H9 (cell line): ENCODE results near the gene VPS18. TPM values are rescaled to one million over a fixed set of nuclear protein-coding genes. Genes with fewer than 3 reads are reported as not detected.

Source experiments
- DNase-seq: peaks from one replicate; pipeline ENCODE4 v3.0.0-alpha.2; 2017
- H2AFZ ChIP-seq: one replicate; pipeline ENCODE4 v1.6.1; 2013; ENCODE audit warnings: mild to moderate bottlenecking, low read length, control low read depth, moderate library complexity
- H2AK5ac ChIP-seq: 2 replicates; pipeline ENCODE4 v1.6.1; 2013; ENCODE audit warnings: low read length, control low read depth, mixed read lengths; ENCODE audit not compliant: insufficient read length
- H2BK120ac ChIP-seq: one replicate; pipeline ENCODE4 v1.6.1; 2013; ENCODE audit warnings: low read depth, mild to moderate bottlenecking, low read length, control low read depth, inconsistent platforms; ENCODE audit not compliant: poor library complexity, severe bottlenecking
- H2BK12ac ChIP-seq: 2 replicates; pipeline ENCODE4 v1.6.1; 2013; ENCODE audit warnings: low read length, control low read depth, mixed read lengths, low read depth; ENCODE audit not compliant: insufficient read length
- H2BK15ac ChIP-seq: 2 replicates; pipeline ENCODE4 v1.6.1; 2013; ENCODE audit warnings: low read depth, low read length, control low read depth
- H2BK20ac ChIP-seq: one replicate; pipeline ENCODE4 v1.6.1; 2013; ENCODE audit warnings: low read depth, mild to moderate bottlenecking, low read length, control low read depth, inconsistent platforms; ENCODE audit not compliant: poor library complexity, severe bottlenecking
- H2BK5ac ChIP-seq: 2 replicates; pipeline ENCODE4 v1.6.1; 2013; ENCODE audit warnings: low read length, control low read depth, mixed read lengths; ENCODE audit not compliant: insufficient read length
- H3K14ac ChIP-seq: 2 replicates; pipeline ENCODE4 v1.6.1; 2013; ENCODE audit warnings: low read length, control low read depth; ENCODE audit not compliant: insufficient read depth
- H3K18ac ChIP-seq: 2 replicates; pipeline ENCODE4 v1.6.1; 2013; ENCODE audit warnings: low read depth, mild to moderate bottlenecking, mixed read lengths, low read length, control low read depth; ENCODE audit not compliant: insufficient read length
- H3K23ac ChIP-seq: 2 replicates; pipeline ENCODE4 v1.6.1; 2013; ENCODE audit warnings: low read length, control low read depth, mixed read lengths, low read depth; ENCODE audit not compliant: insufficient read length
- H3K23me2 ChIP-seq: 2 replicates; pipeline ENCODE4 v1.6.1; 2013; ENCODE audit warnings: low read depth, mild to moderate bottlenecking, mixed read lengths, low read length, control low read depth; ENCODE audit not compliant: insufficient read length, poor library complexity, severe bottlenecking
- H3K27ac ChIP-seq: 2 replicates; pipeline ENCODE4 v1.5.1; 2013; ENCODE audit warnings: low read length, control low read depth, mixed read lengths, low read depth; ENCODE audit not compliant: insufficient read length
- H3K27me3 ChIP-seq: 2 replicates; pipeline ENCODE4 v1.6.1; 2013; ENCODE audit warnings: low read length, control low read depth, inconsistent platforms; ENCODE audit not compliant: insufficient read depth
- H3K4ac ChIP-seq: 2 replicates; pipeline ENCODE4 v1.6.1; 2013; ENCODE audit warnings: low read depth, mild to moderate bottlenecking, control low read depth, inconsistent platforms, low read length, moderate library complexity
- H3K4me1 ChIP-seq: 2 replicates; pipeline ENCODE4 v1.6.1; 2013; ENCODE audit warnings: low read length, control low read depth, inconsistent platforms; ENCODE audit not compliant: insufficient read depth
- H3K4me2 ChIP-seq: 2 replicates; pipeline ENCODE4 v1.6.1; 2013; ENCODE audit warnings: low read length, control low read depth, mixed read lengths; ENCODE audit not compliant: insufficient read length, insufficient read depth
- H3K56ac ChIP-seq: 2 replicates; pipeline ENCODE4 v1.6.1; 2013; ENCODE audit warnings: low read depth, mild to moderate bottlenecking, mixed read lengths, low read length, control low read depth; ENCODE audit not compliant: insufficient read length
- H3K79me1 ChIP-seq: 2 replicates; pipeline ENCODE4 v1.6.1; 2013; ENCODE audit warnings: low read depth, mild to moderate bottlenecking, moderate library complexity, low read length, control low read depth, inconsistent platforms; ENCODE audit not compliant: insufficient read depth, poor library complexity, severe bottlenecking
- H3K79me2 ChIP-seq: 2 replicates; pipeline ENCODE4 v1.6.1; 2013; ENCODE audit warnings: low read length, control low read depth, inconsistent platforms; ENCODE audit not compliant: insufficient read depth
- H3K9ac ChIP-seq: 2 replicates; pipeline ENCODE4 v1.6.1; 2013; ENCODE audit warnings: low read length, control low read depth, mixed read lengths; ENCODE audit not compliant: insufficient read length; ENCODE audit errors: extremely low read depth
- H3K9me3 ChIP-seq: one replicate; pipeline ENCODE4 v1.6.1; 2013; ENCODE audit warnings: low read depth, low read length, inconsistent platforms; ENCODE audit not compliant: control insufficient read depth
- H3T11ph ChIP-seq: one replicate; pipeline ENCODE4 v1.6.1; 2013; ENCODE audit warnings: mild to moderate bottlenecking, low read length, control low read depth, inconsistent platforms
- H4K20me1 ChIP-seq: one replicate; pipeline ENCODE4 v1.6.1; 2013; ENCODE audit not compliant: control insufficient read depth, insufficient read length, insufficient read depth
- H4K5ac ChIP-seq: 2 replicates; pipeline ENCODE4 v1.6.1; 2013; ENCODE audit warnings: low read depth, mild to moderate bottlenecking, mixed read lengths, low read length, control low read depth; ENCODE audit not compliant: insufficient read length
- H4K8ac ChIP-seq: replicated peaks from 2 replicates; pipeline ENCODE4 v1.6.1; 2013; ENCODE audit warnings: low read length, control low read depth, mixed read lengths, low read depth; ENCODE audit not compliant: insufficient read length
- H4K91ac ChIP-seq: 2 replicates; pipeline ENCODE4 v1.6.1; 2013; ENCODE audit warnings: low read depth, mild to moderate bottlenecking, moderate library complexity, mixed read lengths, low read length, control low read depth; ENCODE audit not compliant: insufficient read length
- H3K27ac Mint-ChIP-seq, 3 experiments: 2 replicates in 2 of 3; 3 replicates in 1 of 3; pipeline ENCODE4 v1.8.0; 2020 to 2021; ENCODE audit warnings: mixed read lengths in 3 of 3, mild to moderate bottlenecking in 1 of 3, moderate library complexity in 1 of 3
- H3K27me3 Mint-ChIP-seq: 2 replicates; pipeline ENCODE4 v1.8.0; 2021; ENCODE audit warnings: low read depth, mild to moderate bottlenecking, moderate library complexity, mixed read lengths
- H3K36me3 Mint-ChIP-seq, 3 experiments: 2 replicates in 2 of 3; 3 replicates in 1 of 3; pipeline ENCODE4 v1.8.0; 2020 to 2021; ENCODE audit warnings: low read depth in 3 of 3, mixed read lengths in 3 of 3; ENCODE audit not compliant: insufficient read depth in 1 of 3
- H3K4me1 Mint-ChIP-seq, 2 experiments: 2 replicates each; pipeline ENCODE4 v1.8.0; 2020; ENCODE audit warnings: mixed read lengths in 2 of 2
- H3K4me3 Mint-ChIP-seq, 2 experiments: 2 replicates in 1 of 2; 3 replicates in 1 of 2; pipeline ENCODE4 v1.8.0; 2020 to 2021; ENCODE audit warnings: mild to moderate bottlenecking in 2 of 2, mixed read lengths in 2 of 2, moderate library complexity in 1 of 2
- H3K9me3 Mint-ChIP-seq, 2 experiments: 2 replicates in 1 of 2; 3 replicates in 1 of 2; pipeline ENCODE4 v1.8.0; 2020; ENCODE audit warnings: mild to moderate bottlenecking in 2 of 2, mixed read lengths in 2 of 2, moderate library complexity in 1 of 2
- whole genome bisulfite sequencing: extraction: QIAGEN DNeasy Blood & Tissue Kit; methylation state at CpG from one replicate; pipeline ENCODE4 v1.1.7; 2013; ENCODE audit warnings: missing lambda C conversion rate, low lambda C conversion rate, mixed read lengths; ENCODE audit not compliant: insufficient read length; ENCODE audit errors: extremely low coverage; 5-methylcytosine and 5-hydroxymethylcytosine counted together
- total RNA-seq: library from RNA; stranded (reverse); gene quantifications from 2 replicates; pipeline ENCODE4 v1.2.1, GENCODE V29; 2021
- TF ChIP-seq, protein P1 (sequence below): fragments of 200-600 bp; sonication (generic); conservative IDR thresholded peaks from 3 replicates; pipeline ENCODE4 v1.8.0; 2021; ENCODE audit warnings: antibody characterized with exemption, mild to moderate bottlenecking

VPS18 gene
- total RNA-seq, 1 experiment from 2014 or later: 45.0 TPM

GRCh38 chr15:40911693-40912092 is 17.4 kb downstream of the VPS18 start:
- no peak overlapping the region for H2BK5ac ChIP-seq
- Mint-ChIP-seq H3K36me3 (no peaks in the 10 kb centered on the region; a peak in 1 of 7 replicates), H3K4me1 (peaks cover 24 to 43% of the 10 kb centered on the region in 2 experiments), H3K9me3 (no peaks in the 10 kb centered on the region), H3K27ac (0 out of 7 replicates have a peak overlapping the region, but pooled peaks of 1 of the 3 experiments have one; percentile 15), H3K4me3 (no peak overlapping the region), H3K27me3 (peaks cover 22% of the 10 kb centered on the region)
- no peak overlapping the region for H3K14ac ChIP-seq
- DNase-seq: no peak
- H2BK15ac ChIP-seq: no peak overlapping the region
- H3K56ac ChIP-seq: no peak overlapping the region
- H2BK20ac ChIP-seq: no peak overlapping the region
- H3K4ac ChIP-seq: no peak overlapping the region
- no peak overlapping the region for H3K27ac ChIP-seq
- H2BK120ac ChIP-seq: no peak overlapping the region
- H2AK5ac ChIP-seq: no peak overlapping the region
- TF ChIP-seq, protein P1, sequence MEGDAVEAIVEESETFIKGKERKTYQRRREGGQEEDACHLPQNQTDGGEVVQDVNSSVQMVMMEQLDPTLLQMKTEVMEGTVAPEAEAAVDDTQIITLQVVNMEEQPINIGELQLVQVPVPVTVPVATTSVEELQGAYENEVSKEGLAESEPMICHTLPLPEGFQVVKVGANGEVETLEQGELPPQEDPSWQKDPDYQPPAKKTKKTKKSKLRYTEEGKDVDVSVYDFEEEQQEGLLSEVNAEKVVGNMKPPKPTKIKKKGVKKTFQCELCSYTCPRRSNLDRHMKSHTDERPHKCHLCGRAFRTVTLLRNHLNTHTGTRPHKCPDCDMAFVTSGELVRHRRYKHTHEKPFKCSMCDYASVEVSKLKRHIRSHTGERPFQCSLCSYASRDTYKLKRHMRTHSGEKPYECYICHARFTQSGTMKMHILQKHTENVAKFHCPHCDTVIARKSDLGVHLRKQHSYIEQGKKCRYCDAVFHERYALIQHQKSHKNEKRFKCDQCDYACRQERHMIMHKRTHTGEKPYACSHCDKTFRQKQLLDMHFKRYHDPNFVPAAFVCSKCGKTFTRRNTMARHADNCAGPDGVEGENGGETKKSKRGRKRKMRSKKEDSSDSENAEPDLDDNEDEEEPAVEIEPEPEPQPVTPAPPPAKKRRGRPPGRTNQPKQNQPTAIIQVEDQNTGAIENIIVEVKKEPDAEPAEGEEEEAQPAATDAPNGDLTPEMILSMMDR: no peak
- no peaks in the 10 kb centered on the region for H3K79me2 ChIP-seq
- no peak overlapping the region for H3K23ac ChIP-seq
- no peak overlapping the region for H4K5ac ChIP-seq
- no peaks in the 10 kb centered on the region for H3K4me1 ChIP-seq
- H3K23me2 ChIP-seq: no peaks in the 10 kb centered on the region
- no peaks in the 10 kb centered on the region for H3K9me3 ChIP-seq
- H4K91ac ChIP-seq: no peak overlapping the region
- no CpG with 5 or more reads among the region's 2 CpGs for WGBS
- no peak overlapping the region for H4K8ac ChIP-seq
- H3K18ac ChIP-seq: peak overlapping the region; percentile 73
- no peak overlapping the region for H2BK12ac ChIP-seq
- H2AFZ ChIP-seq: no peak overlapping the region
- no peak overlapping the region for H3T11ph ChIP-seq
- no peaks in the 10 kb centered on the region for H4K20me1 ChIP-seq
- no peak overlapping the region for H3K9ac ChIP-seq
- no peak overlapping the region for H3K4me2 ChIP-seq
- H3K27me3 ChIP-seq: no peaks in the 10 kb centered on the region
- no peaks in the 10 kb centered on the region for H3K79me1 ChIP-seq
